Activated T-cell treated with anti-CD3 and anti-CD28 coated beads, Interleukin-2, amount 50 U/mL, for 4 hours (primary cell): ENCODE measurements around the gene PROZ. TPM values are rescaled to one million over a fixed set of nuclear protein-coding genes. Genes with fewer than 3 reads are reported as not detected.

Source experiments
- total RNA-seq, 3 donors: library from RNA; stranded (reverse); gene quantifications; one replicate each; pipeline ENCODE4 v1.2.1, GENCODE V29; 2021

PROZ gene
- total RNA-seq, 3 donors from 2014 or later: not detected

Other genes starting within 250 kb of the PROZ start
- gene MCF2L, start 189.4 kb upstream of the PROZ start, total RNA-seq: 1 to 10 TPM; 8.6 to 9.3 (median 8.9) TPM
- under 1 TPM; 0.14 to 0.42 (median 0.38) TPM for gene F7, start 52.9 kb upstream of the PROZ start, total RNA-seq
- not detected for gene F10, start 35.8 kb upstream of the PROZ start, total RNA-seq
- 10 to 100 TPM; 63.3 to 68.1 (median 66.9) TPM for gene PCID2, start 50.0 kb downstream of the PROZ start, total RNA-seq
- 10 to 100 TPM; 85.5 to 89.8 (median 87.8) TPM for gene CUL4A, start 51.0 kb downstream of the PROZ start, total RNA-seq
- gene LAMP1, start 138.6 kb downstream of the PROZ start, total RNA-seq: 100 to 1,000 TPM in 1 of 3 donors, 10 to 100 TPM in 2; 81.8 to 101 (median 88.4) TPM
- gene GRTP1, start 205.5 kb downstream of the PROZ start, total RNA-seq: under 1 TPM; 0.19 to 0.40 (median 0.38) TPM